ENCODE measurements around the gene SLC1A1. TPM values are rescaled to one million over a fixed set of nuclear protein-coding genes. Genes with fewer than 3 reads are reported as not detected.

The SLC1A1 gene
- total RNA-seq, 3 donors from 2014 or later (not counting 1 experiment from before 2014, with no cell fraction given) = not detected

DNA sequence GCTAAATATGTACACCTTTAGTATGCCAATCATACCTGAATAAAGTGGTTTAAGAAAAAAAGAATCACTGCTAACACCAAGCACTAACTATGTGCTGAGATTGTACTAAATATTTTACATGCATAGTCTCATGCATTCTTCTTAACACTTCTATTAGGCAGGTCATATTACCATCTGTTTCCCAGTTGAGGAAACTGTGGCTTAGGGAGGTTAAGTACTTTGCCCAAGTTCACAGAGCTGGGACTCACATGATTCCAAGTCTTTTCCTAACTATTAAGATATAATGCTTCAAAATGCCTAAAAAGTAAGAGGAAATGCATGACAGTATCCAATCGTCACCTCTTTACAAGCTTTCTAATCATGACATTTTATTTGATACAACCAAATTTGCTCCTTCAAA is 102.6 kb downstream of the SLC1A1 start:
- Histone ChIP-seq H3K4me1 (ENCODE audit: control insufficient read depth, insufficient read depth, low read length) (peaks cover 7% of the 10 kb centered on the region), H3K36me3 (ENCODE audit: control insufficient read depth, insufficient read depth, low read length) (no peaks in the 10 kb centered on the region), H3K27me3 (ENCODE audit: control insufficient read depth, insufficient read depth, low read length) (no peaks in the 10 kb centered on the region), H3K4me3 (ENCODE audit: low read length) (no peak overlapping the region), H3K27ac (ENCODE audit: low read length) (no peak overlapping the region), H3K9me3 (ENCODE audit: control insufficient read depth, insufficient read depth, low read length) (no peaks in the 10 kb centered on the region)
- H3K4me1 Mint-ChIP-seq = peaks cover 6 to 9% of the 10 kb centered on the region in 2 donors
- H3K27ac Mint-ChIP-seq = no peak overlapping the region
- no peaks in the 10 kb centered on the region for H3K9me3 Mint-ChIP-seq
- intact Hi-C loops (cut with micrococcal nuclease) = no loop called here
- H3K4me3 Mint-ChIP-seq = no peak overlapping the region
- H3K36me3 Mint-ChIP-seq = no peaks in the 10 kb centered on the region
- no peak for DNase-seq
- H3K27me3 Mint-ChIP-seq (ENCODE audit: low read depth in 2 of 2) = peaks cover 0 to 8% of the 10 kb centered on the region in 2 donors
- WGBS (ENCODE audit: insufficient coverage) = 58% methylated on average over 1 of the region's 1 CpG
- ATAC-seq = no peak
- TF ChIP-seq, protein P1, sequence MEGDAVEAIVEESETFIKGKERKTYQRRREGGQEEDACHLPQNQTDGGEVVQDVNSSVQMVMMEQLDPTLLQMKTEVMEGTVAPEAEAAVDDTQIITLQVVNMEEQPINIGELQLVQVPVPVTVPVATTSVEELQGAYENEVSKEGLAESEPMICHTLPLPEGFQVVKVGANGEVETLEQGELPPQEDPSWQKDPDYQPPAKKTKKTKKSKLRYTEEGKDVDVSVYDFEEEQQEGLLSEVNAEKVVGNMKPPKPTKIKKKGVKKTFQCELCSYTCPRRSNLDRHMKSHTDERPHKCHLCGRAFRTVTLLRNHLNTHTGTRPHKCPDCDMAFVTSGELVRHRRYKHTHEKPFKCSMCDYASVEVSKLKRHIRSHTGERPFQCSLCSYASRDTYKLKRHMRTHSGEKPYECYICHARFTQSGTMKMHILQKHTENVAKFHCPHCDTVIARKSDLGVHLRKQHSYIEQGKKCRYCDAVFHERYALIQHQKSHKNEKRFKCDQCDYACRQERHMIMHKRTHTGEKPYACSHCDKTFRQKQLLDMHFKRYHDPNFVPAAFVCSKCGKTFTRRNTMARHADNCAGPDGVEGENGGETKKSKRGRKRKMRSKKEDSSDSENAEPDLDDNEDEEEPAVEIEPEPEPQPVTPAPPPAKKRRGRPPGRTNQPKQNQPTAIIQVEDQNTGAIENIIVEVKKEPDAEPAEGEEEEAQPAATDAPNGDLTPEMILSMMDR (IDR thresholded peaks at IDR 0.05) = no peak

- H3K27me3 Mint-ChIP-seq (ENCODE audit: low read depth in 2 of 2) = peaks cover 0 to 8% of the 10 kb centered on the region in 2 donors
- Histone ChIP-seq H3K36me3 (ENCODE audit: control insufficient read depth, insufficient read depth, low read length) (no peaks in the 10 kb centered on the region), H3K9me3 (ENCODE audit: control insufficient read depth, insufficient read depth, low read length) (no peaks in the 10 kb centered on the region), H3K4me3 (ENCODE audit: low read length) (no peak overlapping the region), H3K4me1 (ENCODE audit: control insufficient read depth, insufficient read depth, low read length) (peaks cover 7% of the 10 kb centered on the region), H3K27ac (ENCODE audit: low read length) (no peak overlapping the region), H3K27me3 (ENCODE audit: control insufficient read depth, insufficient read depth, low read length) (no peaks in the 10 kb centered on the region)
- no peaks in the 10 kb centered on the region for H3K36me3 Mint-ChIP-seq
- DNase-seq (no peak), ATAC-seq (no peak)
- 95% methylated on average over 4 of the region's 4 CpGs for WGBS (ENCODE audit: insufficient coverage)
- no peak overlapping the region for H3K27ac Mint-ChIP-seq
- TF ChIP-seq, protein P1 (IDR thresholded peaks at IDR 0.05) = no peak
- intact Hi-C loops (cut with micrococcal nuclease) = no loop called here
- no peak overlapping the region for H3K4me3 Mint-ChIP-seq
- no peaks in the 10 kb centered on the region for H3K9me3 Mint-ChIP-seq
- peaks cover 6 to 9% of the 10 kb centered on the region in 2 donors for H3K4me1 Mint-ChIP-seq
Measured at GRCh38 chr9:4594545-4594944, 104.3 kb downstream of the SLC1A1 start.

- 66% methylated on average over 2 of the region's 2 CpGs for WGBS (ENCODE audit: insufficient coverage)
Measured at GRCh38 chr9:4594994-4595393, 104.7 kb downstream of the SLC1A1 start.

More at GRCh38 chr9:4594994-4595393, 104.7 kb downstream of the SLC1A1 start:
- intact Hi-C loops (cut with micrococcal nuclease) = no loop called here
- Mint-ChIP-seq H3K27me3 (ENCODE audit: low read depth in 2 of 2) (peaks cover 0 to 8% of the 10 kb centered on the region in 2 donors), H3K9me3 (no peaks in the 10 kb centered on the region), H3K4me1 (peaks cover 6 to 10% of the 10 kb centered on the region in 2 donors), H3K27ac (no peak overlapping the region), H3K36me3 (no peaks in the 10 kb centered on the region), H3K4me3 (no peak overlapping the region)
- Histone ChIP-seq H3K27me3 (ENCODE audit: control insufficient read depth, insufficient read depth, low read length) (no peaks in the 10 kb centered on the region), H3K36me3 (ENCODE audit: control insufficient read depth, insufficient read depth, low read length) (no peaks in the 10 kb centered on the region), H3K27ac (ENCODE audit: low read length) (no peak overlapping the region), H3K9me3 (ENCODE audit: control insufficient read depth, insufficient read depth, low read length) (no peaks in the 10 kb centered on the region), H3K4me3 (ENCODE audit: low read length) (no peak overlapping the region), H3K4me1 (ENCODE audit: control insufficient read depth, insufficient read depth, low read length) (peaks cover 7% of the 10 kb centered on the region)
- DNase-seq (no peak), ATAC-seq (no peak)
- TF ChIP-seq, protein P1 (IDR thresholded peaks at IDR 0.05) = no peak
